ENCODE results near the gene MYF6.

The MYF6 gene

DNA sequence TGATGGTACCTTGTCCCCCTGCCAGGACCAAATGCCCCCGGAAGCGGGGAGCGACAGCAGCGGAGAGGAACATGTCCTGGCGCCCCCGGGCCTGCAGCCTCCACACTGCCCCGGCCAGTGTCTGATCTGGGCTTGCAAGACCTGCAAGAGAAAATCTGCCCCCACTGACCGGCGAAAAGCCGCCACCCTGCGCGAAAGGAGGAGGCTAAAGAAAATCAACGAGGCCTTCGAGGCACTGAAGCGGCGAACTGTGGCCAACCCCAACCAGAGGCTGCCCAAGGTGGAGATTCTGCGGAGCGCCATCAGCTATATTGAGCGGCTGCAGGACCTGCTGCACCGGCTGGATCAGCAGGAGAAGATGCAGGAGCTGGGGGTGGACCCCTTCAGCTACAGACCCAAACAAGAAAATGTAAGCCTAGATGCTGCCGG lies 410 bp downstream of the MYF6 start:
- no peak for DNase-seq

- DNase-seq: no peak
Observed at GRCh38 chr12:80708259-80708974, 983 bp downstream of the MYF6 start.

DNA sequence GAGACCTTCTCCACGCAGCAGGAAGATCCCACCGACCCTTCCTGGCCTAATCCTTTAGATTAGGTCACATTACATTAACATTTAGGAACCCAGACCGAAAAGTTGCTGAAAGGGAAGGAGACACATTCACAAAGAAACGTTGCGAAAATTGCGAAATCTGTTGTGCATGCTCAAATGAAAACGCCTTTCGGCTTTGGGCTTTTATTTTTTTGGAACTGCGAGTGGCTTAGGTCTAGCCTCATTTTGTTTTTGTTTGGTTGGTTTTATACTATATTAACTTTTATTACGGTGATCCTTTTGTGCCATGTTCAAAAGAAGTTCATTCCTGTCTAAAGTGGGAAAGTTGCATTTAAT lies 1.5 kb downstream of the MYF6 start:
- no peak for DNase-seq

GRCh38 chr12:80709811-80710726 lies 2.6 kb downstream of the MYF6 start:
- DNase-seq: no peak

- DNase-seq: no peak
Observed at GRCh38 chr12:80710727-80711449, 3.5 kb downstream of the MYF6 start.

GRCh38 chr12:80711866-80712265 lies 4.4 kb downstream of the MYF6 start:
- no peak for DNase-seq

GRCh38 chr12:80712866-80713265 lies 5.4 kb downstream of the MYF6 start:
- no peak for DNase-seq

DNA sequence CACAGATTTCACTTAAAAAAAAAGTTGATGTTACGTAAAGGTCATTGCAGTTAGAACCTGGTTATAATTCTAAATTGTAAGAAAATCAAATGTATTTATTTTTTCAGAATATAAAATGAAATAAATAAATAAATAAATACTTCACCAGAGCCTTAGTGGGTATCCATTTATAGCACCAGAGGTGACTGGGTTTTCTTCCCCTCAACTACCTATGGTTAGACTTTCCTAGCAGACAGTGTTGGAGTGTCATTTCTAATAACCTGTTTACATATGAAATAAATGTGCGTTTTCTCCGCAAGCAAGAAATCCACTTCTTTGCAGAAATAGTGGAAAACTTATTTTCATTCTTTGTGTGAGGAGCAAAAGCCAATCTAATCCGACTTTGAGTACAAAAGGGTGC lies 6.0 kb downstream of the MYF6 start:
- no peak for DNase-seq

- no peak for DNase-seq
Observed at GRCh38 chr12:80714055-80714454, 6.6 kb downstream of the MYF6 start.

- DNase-seq: no peak
Observed at GRCh38 chr12:80714846-80715245, 7.4 kb downstream of the MYF6 start.

DNA sequence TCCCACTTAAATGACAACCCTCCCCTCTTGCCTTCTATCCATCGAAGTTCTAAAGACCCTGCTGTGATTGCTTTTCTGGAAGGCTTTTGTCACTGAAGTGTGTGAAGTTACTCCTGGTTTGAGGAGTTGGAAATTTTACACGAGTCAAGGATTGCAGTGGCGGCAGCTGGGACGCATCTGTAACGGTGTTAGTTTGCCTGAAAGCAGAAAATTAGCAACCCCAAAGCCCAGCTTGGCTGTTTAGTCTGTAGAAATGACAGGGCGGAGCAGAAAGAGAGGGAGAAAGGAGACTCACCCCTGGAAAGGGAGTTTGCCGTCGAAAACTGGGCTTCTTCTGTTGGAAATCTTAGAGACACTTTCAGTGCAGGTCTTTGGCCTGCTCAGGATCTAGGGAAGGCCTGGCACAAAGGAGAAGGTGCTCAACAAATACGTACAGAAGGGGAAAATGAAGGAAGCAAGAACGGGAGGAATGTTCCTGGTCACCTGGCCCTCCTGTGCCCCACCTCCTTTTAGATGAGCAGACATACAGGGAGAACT lies 8.3 kb downstream of the MYF6 start:
- DNase-seq: no peak

GRCh38 chr12:80716696-80717469 lies 9.4 kb downstream of the MYF6 start, which contains the start of gene MYF5:
Gene MYF5, plus strand, starts transcription at chr12:80716912. Its CDS starts 152 bp downstream, at chr12:80717064.
- DNase-seq: no peak

- DNase-seq: no peak
Observed at GRCh38 chr12:80717856-80718255, 10.4 kb downstream of the MYF6 start.

GRCh38 chr12:80720516-80720915 lies 13.1 kb downstream of the MYF6 start:
- no peak for DNase-seq

DNA sequence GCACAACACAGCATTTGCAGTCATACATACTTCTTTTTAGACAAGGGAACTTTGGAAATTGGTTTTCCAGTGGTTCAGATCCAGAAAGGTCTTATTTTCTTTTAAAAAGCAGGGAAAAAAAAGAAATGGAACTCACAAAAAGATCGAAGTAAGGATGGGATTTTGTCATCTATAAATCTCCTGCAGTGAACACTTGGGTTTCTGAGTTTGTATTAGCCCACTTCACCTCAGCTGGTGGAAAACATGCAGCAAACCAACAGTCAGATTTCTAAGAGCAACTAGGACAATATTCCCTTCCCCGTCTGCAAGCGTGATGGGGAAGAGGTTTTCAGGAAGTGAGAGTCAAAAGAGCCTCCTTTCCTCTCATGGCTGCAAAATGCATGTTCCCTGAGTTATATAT lies 13.9 kb downstream of the MYF6 start:
- no peak for DNase-seq

DNA sequence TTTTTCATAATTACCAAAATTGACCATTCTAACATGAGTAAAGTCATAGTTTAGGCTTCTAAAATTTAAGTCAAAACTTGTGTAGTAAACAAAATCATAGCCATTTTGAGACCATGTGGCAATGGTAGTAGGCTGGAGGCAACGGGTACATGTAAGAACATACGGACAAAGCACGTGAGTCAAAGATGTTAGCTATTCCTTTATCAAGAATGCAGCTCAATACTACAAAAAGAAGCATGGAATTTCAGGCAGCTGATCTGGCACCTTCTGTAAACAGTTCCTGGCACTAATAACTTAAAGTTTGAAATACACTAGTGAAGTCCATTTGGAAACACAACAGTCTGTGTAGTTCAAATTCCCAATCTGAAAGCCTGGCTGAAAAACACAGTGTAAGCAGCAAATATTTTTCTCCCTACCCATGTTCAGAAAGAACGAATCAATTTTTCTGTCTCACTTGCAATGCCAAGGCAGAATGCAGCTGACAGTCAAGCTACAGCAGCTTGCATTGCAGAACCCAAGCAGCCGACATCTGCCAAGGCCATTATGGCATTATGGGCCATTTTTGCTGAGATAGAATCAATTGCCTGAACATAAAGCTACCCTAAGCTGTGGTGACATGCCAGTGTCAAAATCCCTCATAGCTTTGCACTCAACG lies 38.5 kb downstream of the MYF6 start:
- no peak for DNase-seq

DNA sequence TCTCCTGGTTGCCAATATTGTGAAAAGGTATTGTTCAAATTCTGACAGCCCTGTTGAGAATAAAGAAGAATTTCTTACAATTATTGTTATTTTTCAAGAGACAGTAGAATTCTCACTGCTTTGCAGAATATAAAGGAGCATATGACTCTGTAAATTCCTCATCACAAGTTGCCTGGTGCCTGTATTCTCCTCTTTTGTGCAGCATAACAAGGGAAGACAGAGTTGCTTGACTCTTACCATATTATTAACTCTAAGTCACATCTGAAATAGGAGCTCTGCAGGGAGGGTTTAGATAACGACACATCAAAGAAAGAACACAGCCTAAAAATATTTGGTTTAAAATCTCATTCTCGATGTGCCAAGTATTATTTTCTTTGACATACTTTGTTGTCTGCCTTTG lies 40.4 kb downstream of the MYF6 start:
- DNase-seq: no peak

DNA sequence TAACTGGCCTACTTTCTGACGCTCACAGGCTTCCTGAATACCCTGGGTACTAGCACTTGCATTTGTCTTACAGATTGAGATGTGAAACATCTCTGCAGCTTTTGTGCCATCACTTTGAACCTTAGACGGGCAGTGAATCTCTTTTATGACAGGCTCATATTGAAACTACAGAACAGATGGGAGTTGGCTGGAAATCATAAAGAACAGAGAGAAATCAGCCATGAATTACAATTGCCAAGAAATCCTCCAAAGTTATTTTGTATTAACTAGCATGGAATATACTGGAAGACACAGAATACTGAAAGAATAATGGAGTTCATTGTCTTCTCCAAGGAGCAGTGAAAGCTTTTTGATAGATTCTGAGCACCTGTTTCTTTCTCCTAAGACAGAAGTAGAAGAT lies 42.0 kb downstream of the MYF6 start:
- DNase-seq: no peak

DNA sequence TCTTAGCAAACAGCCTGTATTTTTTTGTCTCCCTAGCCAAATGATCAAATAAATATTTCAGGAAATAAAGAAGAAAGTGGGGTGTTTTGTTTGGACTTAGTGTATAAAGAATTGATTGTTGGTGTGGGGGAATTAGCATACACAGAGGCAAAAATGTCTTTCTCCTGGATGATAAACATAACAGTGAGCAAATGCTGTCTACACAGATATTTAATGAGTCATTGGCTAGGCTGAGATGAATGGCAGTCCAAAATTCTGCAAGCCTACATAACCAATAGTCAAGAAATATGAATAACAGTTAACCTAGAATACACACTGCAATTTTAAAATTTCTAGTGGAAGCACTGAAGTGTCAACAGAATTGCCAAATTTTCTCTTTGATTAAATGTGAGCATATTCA lies 45.0 kb downstream of the MYF6 start:
- no peak for DNase-seq

DNA sequence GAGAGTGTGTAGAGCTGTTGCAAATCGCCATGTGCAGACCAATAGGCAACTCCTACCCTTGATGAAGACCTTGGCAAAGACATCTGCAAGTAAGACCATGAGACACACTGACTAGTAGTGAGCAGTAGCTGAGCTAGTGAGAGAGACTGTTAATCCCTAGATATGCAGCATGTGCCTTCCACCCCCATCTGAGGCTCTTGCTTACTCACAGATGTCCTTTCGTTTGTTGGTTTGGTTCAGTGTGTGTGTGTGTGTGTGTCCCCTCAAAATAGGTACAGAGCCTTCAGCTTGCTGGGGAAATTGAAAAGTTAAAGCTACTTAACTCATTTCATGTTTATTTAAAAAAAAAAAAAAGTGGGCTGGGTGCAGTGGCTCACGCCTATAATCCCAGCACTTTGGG lies 46.8 kb downstream of the MYF6 start:
- DNase-seq: no peak

- no peak for DNase-seq
Observed at GRCh38 chr12:80756875-80757274, 49.4 kb downstream of the MYF6 start.

Data from CD4-positive, alpha-beta T cell treated with Interleukin-12 subunit alpha and Interleukin-12 subunit beta, for 1 hour (primary cell).